ENCODE results near the gene GABBR2. TPM values are rescaled to one million over a fixed set of nuclear protein-coding genes. Genes with fewer than 3 reads are reported as not detected.

GABBR2 gene
- total and polyA plus RNA-seq, 2 of the 8 experiments (the other 6 are each of a cell fraction or from before 2014, with no cell fraction given), result 0.50 to 1.2 TPM

DNA sequence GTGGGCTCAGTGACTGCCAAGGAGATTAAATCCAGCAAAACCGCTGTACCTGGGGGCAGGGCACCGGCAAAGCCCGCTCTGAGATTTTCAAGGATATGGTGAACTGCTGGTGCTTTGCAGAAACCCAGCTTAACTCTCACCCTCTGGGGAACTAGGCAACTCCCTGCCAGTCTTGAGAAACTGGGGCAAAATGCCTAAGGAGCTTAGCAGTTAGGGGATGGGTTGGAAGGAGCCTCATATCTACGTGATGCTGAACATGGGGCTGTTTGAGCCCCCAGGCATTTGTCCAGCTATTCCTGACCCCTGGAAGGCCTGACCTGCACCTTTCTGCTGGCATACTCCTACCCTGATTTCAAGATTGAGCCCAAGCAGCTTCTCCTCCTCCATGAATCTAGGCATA, 344.6 kb downstream of the GABBR2 start:
- POLR2A ChIA-PET (ENCODE audit: partially characterized antibody), result no interaction called here
- TF ChIP-seq RAD21 (IDR thresholded peaks at IDR 0.05 in 1 of 2, conservative IDR thresholded peaks at IDR 0.05 in 1 of 2; ENCODE audit: low read depth in 2 of 2, low read length in 2 of 2) (no peak), BCL11A (IDR thresholded peaks at IDR 0.05; ENCODE audit: low read depth in 2 of 2, low read length in 2 of 2) (no peak), E2F6 (IDR thresholded peaks at IDR 0.05) (no peak), ZNF274 (IDR thresholded peaks at IDR 0.05; ENCODE audit: borderline replicate concordance, extremely low read depth, low read length) (no peak), RNF2 (IDR thresholded peaks at IDR 0.05; ENCODE audit: borderline replicate concordance, low read depth, low read length, missing control alignments, poor library complexity, severe bottlenecking) (no peak), RBBP5 (IDR thresholded peaks at IDR 0.05; ENCODE audit: borderline replicate concordance, low read depth, low read length) (no peak), BRCA1 (IDR thresholded peaks at IDR 0.05; ENCODE audit: low read depth, low read length) (no peak), EZH2 (IDR thresholded peaks at IDR 0.05; ENCODE audit: low read depth, low read length, severe bottlenecking) (no peak), POLR2AphosphoS5 (IDR thresholded peaks at IDR 0.05; ENCODE audit: low read depth, low read length) (no peak), SIRT6 (IDR thresholded peaks at IDR 0.05; ENCODE audit: low read length) (no peak), TEAD4 (IDR thresholded peaks at IDR 0.05; ENCODE audit: low read depth, low read length) (no peak), CBX5 (IDR thresholded peaks at IDR 0.05; ENCODE audit: low read depth, low read length) (no peak), NRF1 (IDR thresholded peaks at IDR 0.05; ENCODE audit: low read depth, low read length) (no peak), JUND (IDR thresholded peaks at IDR 0.05; ENCODE audit: low read length) (no peak)

More for the DNA sequence above, 344.6 kb downstream of the GABBR2 start:
- WGBS, 2 experiments (ENCODE audit: extremely low coverage in 1 of 2, insufficient coverage in 1 of 2, insufficient read length in 1 of 2, insufficient replicate concordance in 2 of 2, low coverage in 1 of 2, low lambda C conversion rate in 2 of 2, missing lambda C conversion rate in 1 of 2), result 92% methylated on average over 4 of the region's 4 CpGs; no CpG with 5 or more reads in 1 of the 2 experiments
- no peaks in the 10 kb centered on the region for H3K36me3 ChIP-seq (ENCODE audit: control insufficient read depth in 2 of 4, insufficient read depth in 4 of 4, low read length in 3 of 4)
- CTCF ChIA-PET (ENCODE audit: partially characterized antibody), result interaction anchor here (0.8 to 2.8 kb wide), 9 partner anchors 10 to 125 kb away, joined by 3 to 12 read pairs (median 4); no protein-coding TSS in a partner anchor
- DNase-seq (ENCODE audit: low read depth in 1 of 2, low spot score in 2 of 2) (no peak), FAIRE-seq (no peak)
- no peak overlapping the region for H2AK5ac ChIP-seq (ENCODE audit: low read depth, low read length)
- no peak overlapping the region for H4K91ac ChIP-seq (replicated peaks; ENCODE audit: insufficient read length, low read length)
- H3K9me3 ChIP-seq (ENCODE audit: insufficient read depth in 2 of 2, low read depth in 1 of 2, low read length in 1 of 2), result peaks cover 14 to 18% of the 10 kb centered on the region in 2 experiments
- H3K4ac ChIP-seq (replicated peaks; ENCODE audit: insufficient read length, low read depth, low read length), result no peak overlapping the region
- no peak overlapping the region for H3K56ac ChIP-seq (replicated peaks; ENCODE audit: insufficient read length, low read depth, low read length)
- no peak overlapping the region for H3K14ac ChIP-seq (ENCODE audit: insufficient read length)
- no peak overlapping the region for H3K18ac ChIP-seq (ENCODE audit: extremely low read depth, low read length)
- no peak overlapping the region for H3K4me2 ChIP-seq (ENCODE audit: insufficient read depth in 1 of 2, low read depth in 2 of 2, low read length in 2 of 2)
- no peak overlapping the region for H2BK120ac ChIP-seq (replicated peaks; ENCODE audit: low read depth, low read length)
- no peak overlapping the region for H2BK20ac ChIP-seq (ENCODE audit: low read length)
- H2BK15ac ChIP-seq (ENCODE audit: low read length), result no peak overlapping the region
- no peak overlapping the region for H3K27ac ChIP-seq (ENCODE audit: low read depth, low read length)
- H2BK5ac ChIP-seq (ENCODE audit: low read depth, low read length), result no peak overlapping the region
- H3K27me3 ChIP-seq (replicated peaks in 1 of 4; ENCODE audit: control insufficient read depth in 3 of 4, extremely low read depth in 1 of 4, insufficient read depth in 3 of 4, low read length in 3 of 4), result no peaks in the 10 kb centered on the region
- no peak overlapping the region for H3K4me3 ChIP-seq (ENCODE audit: extremely low read depth in 1 of 4, insufficient read depth in 2 of 4, low read depth in 3 of 4, low read length in 4 of 4)
- no peak overlapping the region for H4K5ac ChIP-seq (ENCODE audit: insufficient read length, low read depth, low read length)
- peaks cover 2% of the 10 kb centered on the region; the same call in 1 of the 2 replicates for H3K23me2 ChIP-seq (ENCODE audit: low read depth, low read length)
- no peak overlapping the region for H2AFZ ChIP-seq (ENCODE audit: low read length)
- H3K79me1 ChIP-seq (ENCODE audit: low read depth, low read length), result no peaks in the 10 kb centered on the region
- no peak overlapping the region for H3K23ac ChIP-seq (ENCODE audit: insufficient read length)
- H2BK12ac ChIP-seq (ENCODE audit: low read depth, low read length), result no peak overlapping the region
- no peaks in the 10 kb centered on the region; a peak in 1 of 7 replicates for H3K4me1 ChIP-seq (replicated peaks in 1 of 4; ENCODE audit: control insufficient read depth in 3 of 4, insufficient read depth in 4 of 4, low read length in 3 of 4)
- no peak overlapping the region for H4K8ac ChIP-seq (ENCODE audit: extremely low read depth, insufficient read depth, low read length)
- no peak overlapping the region for H3K9ac ChIP-seq (replicated peaks in 1 of 4; ENCODE audit: extremely low read depth in 1 of 4, low read depth in 3 of 4, low read length in 3 of 4)
- no peaks in the 10 kb centered on the region for H4K20me1 ChIP-seq (replicated peaks in 1 of 2; ENCODE audit: control insufficient read depth in 1 of 2, insufficient read depth in 2 of 2, low read length in 2 of 2)
- no peaks in the 10 kb centered on the region for H3K79me2 ChIP-seq (ENCODE audit: control insufficient read depth in 1 of 2, insufficient read depth in 2 of 2, low read length in 2 of 2)

Data from H1 (cell line).